Measurements from ENCODE around the gene CYB5B. TPM values are rescaled to one million over a fixed set of nuclear protein-coding genes. Genes with fewer than 3 reads are reported as not detected.

The CYB5B gene
- total and polyA plus RNA-seq, 2 experiments from 2014 or later: 60.5 to 116 TPM

GRCh38 chr16:69483611-69484010, 59.2 kb downstream of the CYB5B start:
- Histone ChIP-seq H4K20me1 (ENCODE audit: insufficient read depth, poor library complexity, severe bottlenecking) (no peaks in the 10 kb centered on the region), H3K9me3 (ENCODE audit: low read depth) (no peaks in the 10 kb centered on the region), H3K9me2 (replicated peaks; ENCODE audit: insufficient read depth) (no peaks in the 10 kb centered on the region), H3K27ac (no peak overlapping the region), H3K4me2 (no peak overlapping the region), H3K27me3 (no peaks in the 10 kb centered on the region), H2AFZ (no peak overlapping the region), H3K4me3 (no peak overlapping the region), H3K79me2 (no peaks in the 10 kb centered on the region), H3K4me1 (ENCODE audit: insufficient read depth) (no peaks in the 10 kb centered on the region), H3K36me3 (replicated peaks; ENCODE audit: insufficient read depth, low read depth) (no peaks in the 10 kb centered on the region)
- no peak for DNase-seq (ENCODE audit: low spot score)
- 78% methylated on average over 5 of the region's 5 CpGs for WGBS (ENCODE audit: low lambda C conversion rate, missing lambda C conversion rate)
- TF ChIP-seq EZH2 (IDR thresholded peaks at IDR 0.05; ENCODE audit: borderline replicate concordance) (no peak), EZH2phosphoT487 (IDR thresholded peaks at IDR 0.05; ENCODE audit: low read depth, severe bottlenecking, unreplicated experiment) (no peak), CTCF (IDR thresholded peaks at IDR 0.05; ENCODE audit: poor library complexity) (no peak)

- no peaks in the 10 kb centered on the region for H3K36me3 ChIP-seq (replicated peaks; ENCODE audit: insufficient read depth, low read depth)
- H3K27me3 ChIP-seq: no peaks in the 10 kb centered on the region
- no peak overlapping the region for H3K4me2 ChIP-seq
- DNase-seq (ENCODE audit: low spot score): no peak
- H3K9me2 ChIP-seq (replicated peaks; ENCODE audit: insufficient read depth): no peaks in the 10 kb centered on the region
- no peaks in the 10 kb centered on the region for H4K20me1 ChIP-seq (ENCODE audit: insufficient read depth, poor library complexity, severe bottlenecking)
- H3K27ac ChIP-seq: no peak overlapping the region
- TF ChIP-seq CTCF (IDR thresholded peaks at IDR 0.05; ENCODE audit: poor library complexity) (no peak), EZH2phosphoT487 (IDR thresholded peaks at IDR 0.05; ENCODE audit: low read depth, severe bottlenecking, unreplicated experiment) (no peak), EZH2 (IDR thresholded peaks at IDR 0.05; ENCODE audit: borderline replicate concordance) (no peak)
- no peaks in the 10 kb centered on the region for H3K4me1 ChIP-seq (ENCODE audit: insufficient read depth)
- WGBS (ENCODE audit: low lambda C conversion rate, missing lambda C conversion rate): 97% methylated on average over 2 of the region's 2 CpGs
- H3K79me2 ChIP-seq: no peaks in the 10 kb centered on the region
- H3K4me3 ChIP-seq: no peak overlapping the region
- H3K9me3 ChIP-seq (ENCODE audit: low read depth): no peaks in the 10 kb centered on the region
- no peak overlapping the region for H2AFZ ChIP-seq
These were observed 60.9 kb downstream of the CYB5B start for GRCh38 chr16:69485361-69485760.

- 92% methylated on average over 6 of the region's 6 CpGs for WGBS (ENCODE audit: low lambda C conversion rate, missing lambda C conversion rate)
- no peak for TF ChIP-seq EZH2phosphoT487 (IDR thresholded peaks at IDR 0.05; ENCODE audit: low read depth, severe bottlenecking, unreplicated experiment)
These were observed 61.4 kb downstream of the CYB5B start for GRCh38 chr16:69485816-69486215.

GRCh38 chr16:69486272-69486671, 61.9 kb downstream of the CYB5B start:
- no peaks in the 10 kb centered on the region for H3K27me3 ChIP-seq
- no peak for TF ChIP-seq EZH2 (IDR thresholded peaks at IDR 0.05; ENCODE audit: borderline replicate concordance)
- no peak for TF ChIP-seq EZH2phosphoT487 (IDR thresholded peaks at IDR 0.05; ENCODE audit: low read depth, severe bottlenecking, unreplicated experiment)
- TF ChIP-seq CTCF (IDR thresholded peaks at IDR 0.05; ENCODE audit: poor library complexity): no peak
- no peaks in the 10 kb centered on the region for H3K4me1 ChIP-seq (ENCODE audit: insufficient read depth)
- no peak overlapping the region for H3K4me2 ChIP-seq
- H3K79me2 ChIP-seq: no peaks in the 10 kb centered on the region
- no peaks in the 10 kb centered on the region for H4K20me1 ChIP-seq (ENCODE audit: insufficient read depth, poor library complexity, severe bottlenecking)
- H3K4me3 ChIP-seq: no peak overlapping the region
- 86% methylated on average over 5 of the region's 5 CpGs for WGBS (ENCODE audit: low lambda C conversion rate, missing lambda C conversion rate)
- H3K9me3 ChIP-seq (ENCODE audit: low read depth): no peaks in the 10 kb centered on the region
- H3K9me2 ChIP-seq (replicated peaks; ENCODE audit: insufficient read depth): no peaks in the 10 kb centered on the region
- no peak overlapping the region for H3K27ac ChIP-seq
- H2AFZ ChIP-seq: no peak overlapping the region
- no peaks in the 10 kb centered on the region for H3K36me3 ChIP-seq (replicated peaks; ENCODE audit: insufficient read depth, low read depth)
- DNase-seq (ENCODE audit: low spot score): no peak

More at GRCh38 chr16:69485816-69486215, 61.4 kb downstream of the CYB5B start:
- no peaks in the 10 kb centered on the region for H3K36me3 ChIP-seq (replicated peaks; ENCODE audit: insufficient read depth, low read depth)
- H3K9me3 ChIP-seq (ENCODE audit: low read depth): no peaks in the 10 kb centered on the region
- no peaks in the 10 kb centered on the region for H4K20me1 ChIP-seq (ENCODE audit: insufficient read depth, poor library complexity, severe bottlenecking)
- no peak overlapping the region for H3K4me3 ChIP-seq
- H3K4me1 ChIP-seq (ENCODE audit: insufficient read depth): no peaks in the 10 kb centered on the region
- H3K4me2 ChIP-seq: no peak overlapping the region
- no peaks in the 10 kb centered on the region for H3K79me2 ChIP-seq
- H3K27me3 ChIP-seq: no peaks in the 10 kb centered on the region
- H3K9me2 ChIP-seq (replicated peaks; ENCODE audit: insufficient read depth): no peaks in the 10 kb centered on the region
- H2AFZ ChIP-seq: no peak overlapping the region
- no peak overlapping the region for H3K27ac ChIP-seq
- no peak for DNase-seq (ENCODE audit: low spot score)
